Amniotic epithelial cell (primary cell): ENCODE data around the gene ANKRD30B.
"Not testable (repeated sequence)": the region's sequence is repeated elsewhere in the genome, so short reads cannot be mapped to it uniquely, and the experiment has no call there.

ENCODE experiments used
- DNase-seq: peaks from one replicate; pipeline ENCODE4 v3.0.0-alpha.2; 2010; ENCODE audit warnings: low read depth

ANKRD30B gene, protein sequence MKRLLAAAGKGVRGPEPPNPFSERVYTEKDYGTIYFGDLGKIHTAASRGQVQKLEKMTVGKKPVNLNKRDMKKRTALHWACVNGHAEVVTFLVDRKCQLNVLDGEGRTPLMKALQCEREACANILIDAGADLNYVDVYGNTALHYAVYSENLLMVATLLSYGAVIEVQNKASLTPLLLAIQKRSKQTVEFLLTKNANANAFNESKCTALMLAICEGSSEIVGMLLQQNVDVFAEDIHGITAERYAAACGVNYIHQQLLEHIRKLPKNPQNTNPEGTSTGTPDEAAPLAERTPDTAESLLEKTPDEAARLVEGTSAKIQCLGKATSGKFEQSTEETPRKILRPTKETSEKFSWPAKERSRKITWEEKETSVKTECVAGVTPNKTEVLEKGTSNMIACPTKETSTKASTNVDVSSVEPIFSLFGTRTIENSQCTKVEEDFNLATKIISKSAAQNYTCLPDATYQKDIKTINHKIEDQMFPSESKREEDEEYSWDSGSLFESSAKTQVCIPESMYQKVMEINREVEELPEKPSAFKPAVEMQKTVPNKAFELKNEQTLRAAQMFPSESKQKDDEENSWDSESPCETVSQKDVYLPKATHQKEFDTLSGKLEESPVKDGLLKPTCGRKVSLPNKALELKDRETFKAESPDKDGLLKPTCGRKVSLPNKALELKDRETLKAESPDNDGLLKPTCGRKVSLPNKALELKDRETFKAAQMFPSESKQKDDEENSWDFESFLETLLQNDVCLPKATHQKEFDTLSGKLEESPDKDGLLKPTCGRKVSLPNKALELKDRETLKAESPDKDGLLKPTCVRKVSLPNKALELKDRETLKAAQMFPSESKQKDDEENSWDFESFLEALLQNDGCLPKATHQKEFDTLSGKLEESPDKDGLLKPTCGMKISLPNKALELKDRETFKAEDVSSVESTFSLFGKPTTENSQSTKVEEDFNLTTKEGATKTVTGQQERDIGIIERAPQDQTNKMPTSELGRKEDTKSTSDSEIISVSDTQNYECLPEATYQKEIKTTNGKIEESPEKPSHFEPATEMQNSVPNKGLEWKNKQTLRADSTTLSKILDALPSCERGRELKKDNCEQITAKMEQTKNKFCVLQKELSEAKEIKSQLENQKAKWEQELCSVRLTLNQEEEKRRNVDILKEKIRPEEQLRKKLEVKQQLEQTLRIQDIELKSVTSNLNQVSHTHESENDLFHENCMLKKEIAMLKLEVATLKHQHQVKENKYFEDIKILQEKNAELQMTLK (N-terminal part only)

DNA sequence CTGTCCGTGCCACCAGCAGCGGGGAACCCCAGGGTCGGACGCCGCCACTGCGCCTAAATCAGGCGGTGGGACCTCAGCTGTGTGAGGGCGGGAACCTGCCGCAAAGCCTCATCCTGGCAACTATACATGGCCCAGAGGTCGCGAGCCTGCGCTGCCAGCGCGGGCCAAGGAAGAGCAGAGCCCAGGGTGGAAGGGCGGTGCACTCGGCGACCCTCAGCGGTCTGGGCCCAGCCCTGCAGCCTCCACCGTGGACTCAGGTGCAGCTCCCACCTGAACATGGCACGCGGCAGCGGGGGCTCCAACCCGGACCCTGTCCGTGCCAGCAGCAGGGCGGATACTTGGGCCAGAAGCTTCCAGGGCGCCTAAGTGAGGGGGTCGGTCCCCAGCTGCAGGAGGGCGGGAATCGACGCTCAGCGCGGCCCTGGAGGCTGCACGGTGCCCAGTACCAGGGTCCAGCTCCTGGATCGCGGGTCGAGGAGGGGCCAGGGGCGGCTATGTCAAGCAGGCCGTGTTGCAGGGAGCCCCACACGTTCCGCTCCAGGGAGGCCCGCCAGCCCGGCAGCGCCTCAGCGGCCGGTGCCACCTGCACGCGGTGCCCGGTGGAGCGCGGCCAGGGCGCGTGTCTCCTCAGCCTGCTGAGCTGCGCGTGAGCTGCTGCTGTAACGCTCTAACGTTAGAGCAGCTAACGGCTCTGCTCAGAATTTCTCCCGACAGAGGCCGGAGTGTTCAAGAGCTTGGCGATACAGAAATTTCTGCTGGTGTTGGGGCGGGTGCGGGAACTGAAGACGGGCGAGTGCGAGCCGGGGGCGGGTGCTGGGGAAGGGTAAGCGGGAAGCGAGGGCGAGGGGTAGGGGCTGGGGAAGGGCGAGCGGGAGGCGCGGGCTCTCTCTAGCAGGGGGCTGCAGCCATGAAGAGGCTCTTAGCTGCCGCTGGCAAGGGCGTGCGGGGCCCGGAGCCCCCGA lies at the start of gene ANKRD30B:
Gene ANKRD30B, plus strand, starts transcription at position 660 of the 962 bp plus-strand sequence. Its CDS starts 248 bp downstream, at position 908.
- DNase-seq, result no peak

DNA sequence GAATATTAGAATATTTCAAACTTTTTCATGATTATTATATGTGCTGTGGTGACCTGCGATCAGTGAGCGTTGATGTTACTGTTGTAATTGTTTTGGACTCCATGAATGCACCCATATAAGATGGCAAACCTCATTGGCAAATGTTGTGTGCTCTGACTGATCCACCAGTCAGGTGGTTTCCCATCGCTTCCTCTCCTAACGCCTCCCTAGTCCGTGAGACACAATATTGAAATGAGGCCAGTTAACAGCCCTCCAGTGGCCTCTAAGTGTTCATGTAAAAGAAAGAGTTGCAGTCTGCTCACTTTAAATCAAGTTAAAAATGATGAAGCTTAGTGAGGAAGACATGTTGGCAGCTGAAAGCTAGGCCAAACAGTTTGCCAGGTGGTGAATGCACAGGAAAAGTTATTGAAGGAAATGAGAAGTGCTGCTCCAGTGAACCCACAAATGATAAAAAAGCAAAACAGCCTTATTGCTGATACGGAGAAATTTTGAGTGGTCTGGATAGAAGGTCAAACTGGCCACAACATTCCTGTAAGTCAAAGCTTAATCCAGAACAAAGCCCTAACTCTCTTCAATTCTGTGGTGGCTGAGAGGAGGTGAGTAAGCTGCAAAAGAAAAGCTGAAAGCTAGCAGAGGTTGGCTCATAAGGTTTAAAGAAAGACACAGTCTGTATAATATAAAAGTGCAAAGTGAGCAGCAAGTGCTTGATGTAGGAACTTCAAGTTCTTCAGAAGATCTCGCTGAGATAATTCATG lies 46.5 kb upstream of the ANKRD30B start:
- not testable (repeated sequence) for DNase-seq

DNA sequence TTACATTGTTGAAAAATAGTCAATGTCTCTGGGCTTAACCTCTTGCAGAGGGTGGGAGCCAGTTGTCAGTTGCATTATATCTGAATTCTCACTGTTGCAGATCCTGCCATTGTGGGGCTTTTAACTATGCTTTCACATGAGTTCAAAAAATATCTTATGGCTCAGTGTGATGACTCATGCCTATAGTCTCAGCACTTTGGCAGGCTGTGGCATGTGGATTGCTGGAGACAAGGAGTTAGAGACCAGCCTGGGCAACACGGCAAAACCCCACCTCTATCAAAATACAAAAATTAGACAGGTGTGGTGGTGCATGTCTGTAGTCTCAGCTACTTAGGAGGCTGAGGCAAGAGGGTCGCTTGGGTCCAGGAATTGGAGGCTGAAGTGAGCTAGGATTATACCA lies 38.2 kb upstream of the ANKRD30B start:
- DNase-seq, result not testable (repeated sequence)

DNA sequence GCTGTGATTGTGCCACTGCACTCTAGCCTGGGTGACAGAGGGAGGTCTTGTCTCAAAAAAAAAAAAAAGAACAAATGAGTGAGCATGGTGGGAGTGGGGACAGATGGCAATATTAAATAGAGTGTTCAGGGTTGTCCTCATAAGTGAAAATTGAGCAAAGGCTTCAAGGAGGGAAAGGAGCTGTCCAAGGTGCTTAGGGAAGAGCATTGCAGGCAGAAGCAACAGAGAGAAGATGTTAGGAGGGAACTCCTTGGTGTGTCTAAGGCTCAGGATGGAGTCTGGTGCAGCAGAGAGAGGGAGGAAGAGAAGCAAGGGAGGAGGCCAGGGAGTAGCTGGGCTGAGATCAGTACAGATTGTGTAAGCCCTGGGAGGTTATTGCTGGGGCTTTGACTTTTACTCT lies 26.4 kb upstream of the ANKRD30B start:
- not testable (repeated sequence) for DNase-seq

DNA sequence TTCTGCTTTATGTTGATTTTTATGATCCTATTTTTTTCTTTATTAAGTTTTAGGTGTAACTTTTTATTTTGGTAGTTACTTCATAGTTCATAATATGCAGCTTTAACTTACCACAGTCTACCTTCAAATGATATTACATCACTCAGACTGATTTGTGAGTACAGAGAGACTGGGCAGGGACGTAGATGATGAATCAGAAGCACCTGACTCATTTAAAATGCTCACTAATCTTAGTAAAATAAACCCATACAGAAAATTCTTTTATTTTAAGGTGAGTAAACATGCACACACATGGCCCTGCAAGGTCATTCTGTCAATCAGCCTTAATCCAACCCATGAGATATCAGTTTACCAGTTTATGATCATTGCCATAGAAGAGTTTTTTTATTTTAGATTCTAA lies 8.9 kb upstream of the ANKRD30B start:
- not testable (repeated sequence) for DNase-seq

DNA sequence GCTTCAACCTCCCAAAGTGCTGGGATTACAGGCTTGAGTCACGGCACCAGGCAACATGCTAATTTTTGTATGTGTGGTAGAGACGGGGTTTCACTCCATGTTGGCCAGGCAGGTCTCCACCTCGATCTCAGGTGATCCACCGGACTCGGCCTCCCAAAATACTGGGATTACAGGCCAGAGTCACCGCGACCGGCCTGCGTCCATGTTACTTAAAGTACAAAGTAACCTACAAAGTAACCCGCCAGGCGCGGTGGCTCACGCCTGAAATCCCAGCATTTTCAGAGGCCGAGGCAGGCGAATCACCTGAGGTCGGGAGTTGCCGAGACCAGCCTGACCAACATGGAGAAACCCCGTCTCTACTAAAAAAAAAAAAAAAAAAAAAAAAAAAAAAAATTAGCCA lies 1.1 kb upstream of the ANKRD30B start:
- no peak for DNase-seq

DNA sequence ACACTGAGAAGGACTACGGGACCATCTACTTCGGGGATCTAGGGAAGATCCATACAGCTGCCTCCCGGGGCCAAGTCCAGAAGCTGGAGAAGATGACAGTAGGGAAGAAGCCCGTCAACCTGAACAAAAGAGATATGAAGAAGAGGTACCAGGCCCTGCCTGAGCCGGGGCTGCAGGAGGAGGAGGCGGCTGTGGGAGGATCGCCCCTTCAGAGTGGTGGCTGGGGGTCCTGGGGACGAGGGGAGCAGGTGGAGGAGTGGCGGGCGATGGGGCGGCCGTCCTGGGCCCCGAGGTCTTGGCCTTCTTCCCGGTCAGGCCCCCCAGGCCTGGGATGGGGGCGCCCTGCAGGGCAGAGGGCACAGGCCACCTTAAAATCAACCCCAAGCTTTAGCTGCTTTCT lies 524 bp downstream of the ANKRD30B start:
- no peak for DNase-seq

DNA sequence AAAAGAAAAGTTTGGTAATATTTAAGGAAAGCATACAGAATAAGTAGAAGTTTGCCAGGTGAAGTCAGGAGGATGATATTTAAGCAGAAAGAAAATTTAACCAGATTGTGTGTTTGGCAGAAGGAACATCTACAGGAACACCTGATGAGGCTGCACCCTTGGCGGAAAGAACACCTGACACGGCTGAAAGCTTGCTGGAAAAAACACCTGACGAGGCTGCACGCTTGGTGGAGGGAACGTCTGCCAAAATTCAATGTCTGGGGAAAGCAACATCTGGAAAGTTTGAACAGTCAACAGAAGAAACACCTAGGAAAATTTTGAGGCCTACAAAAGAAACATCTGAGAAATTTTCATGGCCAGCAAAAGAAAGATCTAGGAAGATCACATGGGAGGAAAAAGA lies 15.6 kb downstream of the ANKRD30B start:
- not testable (repeated sequence) for DNase-seq

DNA sequence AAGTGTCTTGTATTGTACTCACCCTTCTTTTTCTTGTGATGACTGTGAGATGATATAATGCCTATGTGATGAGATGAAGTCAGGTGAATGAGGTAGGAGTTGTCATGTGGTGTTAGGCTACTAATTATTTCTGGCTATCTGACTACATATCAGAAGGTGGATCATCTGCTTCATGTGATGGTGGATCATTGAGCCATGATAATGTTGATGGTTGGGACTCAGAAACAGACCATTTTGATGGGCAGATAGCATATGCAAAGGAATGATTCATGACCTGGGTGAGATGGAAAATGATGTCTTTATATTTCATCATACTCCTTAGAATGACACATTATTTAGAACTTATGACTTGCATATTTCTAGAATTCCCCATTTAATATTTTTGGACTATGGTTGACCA lies 19.5 kb downstream of the ANKRD30B start:
- DNase-seq, result no peak

DNA sequence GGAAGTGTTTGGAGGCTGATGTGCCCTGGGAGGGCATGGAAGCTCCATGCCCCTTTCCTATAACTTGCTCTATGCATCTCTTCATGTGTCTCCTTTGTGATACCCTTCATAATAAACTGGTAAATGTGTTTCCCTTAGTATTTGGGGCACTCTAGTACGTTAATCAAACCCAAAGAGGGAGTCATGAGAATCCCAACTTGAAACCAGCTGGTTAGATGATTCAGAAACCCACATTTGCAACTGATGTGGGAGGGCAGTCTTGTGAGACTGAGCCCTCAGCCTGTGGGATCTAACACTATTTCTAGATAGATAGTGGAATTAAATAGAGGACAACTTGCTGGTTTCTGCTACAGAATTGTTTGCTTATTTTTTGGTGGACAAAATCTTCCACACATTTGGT lies 20.3 kb downstream of the ANKRD30B start:
- no peak for DNase-seq

DNA sequence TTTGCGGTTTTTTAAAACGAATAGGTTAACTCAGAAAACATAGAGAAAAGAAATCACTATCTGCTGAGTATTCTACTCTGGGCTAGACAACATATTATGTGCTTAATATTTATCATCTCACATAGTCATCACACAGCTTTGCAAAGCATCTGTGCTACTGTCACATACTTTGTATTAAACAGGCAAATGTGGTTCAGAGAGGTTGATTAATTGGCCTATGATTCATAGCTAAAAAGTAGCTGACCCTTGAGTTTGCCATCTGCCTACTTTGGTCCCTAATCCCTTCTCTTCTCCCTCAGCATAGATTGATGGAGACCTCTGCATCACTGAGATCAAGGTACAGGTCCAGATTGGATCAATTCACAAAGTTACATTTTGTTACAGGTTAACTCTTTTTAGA lies 21.4 kb downstream of the ANKRD30B start:
- DNase-seq, result no peak

DNA sequence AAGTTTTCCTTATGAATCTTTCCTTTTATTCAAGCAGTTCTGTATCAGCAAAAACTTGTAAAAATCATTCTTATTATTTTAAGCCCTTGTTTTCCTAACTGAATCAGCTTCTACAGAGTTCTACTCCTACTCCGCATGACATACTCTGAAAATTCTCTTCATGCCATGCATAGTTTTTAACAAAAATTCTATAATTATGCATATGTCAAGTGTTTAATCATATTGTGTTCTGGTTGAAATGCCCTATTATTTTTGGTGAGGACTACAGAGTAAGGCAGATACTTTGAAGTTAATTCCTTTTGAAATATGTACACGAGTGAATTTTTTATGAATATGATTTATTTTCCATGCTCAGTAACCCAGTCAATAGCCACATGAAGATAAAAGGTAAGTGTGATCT lies 28.8 kb downstream of the ANKRD30B start:
- no peak for DNase-seq

DNA sequence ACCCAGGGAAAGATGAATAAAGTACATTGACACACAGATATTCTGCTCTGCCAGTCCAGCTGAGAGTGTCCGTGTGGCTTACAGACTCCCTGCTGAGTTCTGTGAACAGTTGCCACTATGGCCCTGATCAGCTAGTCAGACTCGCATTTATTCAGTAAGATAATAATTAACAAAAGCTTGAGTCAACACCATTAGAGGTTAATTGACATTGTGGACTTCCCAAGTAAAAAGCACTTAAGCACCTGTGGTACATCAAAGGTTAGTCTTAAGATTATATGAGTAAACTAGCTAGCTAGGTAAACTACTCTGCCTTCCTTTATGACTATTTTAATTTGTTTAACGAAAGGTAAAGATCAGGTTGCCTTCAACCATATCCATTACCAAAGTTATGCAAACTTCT lies 33.7 kb downstream of the ANKRD30B start:
- DNase-seq, result no peak

DNA sequence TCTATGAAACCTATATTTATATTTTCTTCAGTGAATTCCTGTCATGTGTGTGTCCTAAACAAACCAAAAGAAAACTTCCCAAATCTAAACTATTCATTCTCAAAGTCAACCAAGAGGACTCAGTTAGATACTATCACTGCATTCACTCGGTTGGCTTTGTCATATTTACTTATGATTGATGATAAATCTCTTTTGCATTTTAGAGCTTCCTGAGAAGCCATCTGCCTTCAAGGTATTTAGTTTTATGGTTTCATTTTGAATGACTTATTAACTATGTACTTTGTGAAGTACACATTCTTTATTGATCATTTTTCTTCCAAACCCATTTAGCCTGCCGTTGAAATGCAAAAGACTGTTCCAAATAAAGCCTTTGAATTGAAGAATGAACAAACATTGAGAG lies 36.2 kb downstream of the ANKRD30B start:
- DNase-seq, result no peak

DNA sequence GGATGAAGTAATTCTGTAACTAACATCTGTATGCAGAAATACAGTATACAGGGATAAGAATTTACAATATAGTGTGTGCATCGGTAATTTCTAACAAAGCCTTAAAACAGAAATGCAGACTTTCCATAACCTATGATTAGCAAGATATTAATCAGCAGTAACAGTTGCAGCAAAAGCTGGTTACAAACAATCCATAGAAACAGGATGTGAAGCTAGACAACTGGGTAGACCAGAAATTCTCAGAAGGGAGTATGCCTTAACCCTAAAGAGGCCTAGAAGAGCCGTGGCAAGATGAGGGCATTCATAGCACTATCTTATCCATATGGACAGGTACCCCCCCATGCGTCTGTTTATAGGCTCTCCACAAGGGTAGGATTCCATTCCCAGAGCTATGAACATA lies 48.9 kb downstream of the ANKRD30B start:
- not testable (repeated sequence) for DNase-seq

DNA sequence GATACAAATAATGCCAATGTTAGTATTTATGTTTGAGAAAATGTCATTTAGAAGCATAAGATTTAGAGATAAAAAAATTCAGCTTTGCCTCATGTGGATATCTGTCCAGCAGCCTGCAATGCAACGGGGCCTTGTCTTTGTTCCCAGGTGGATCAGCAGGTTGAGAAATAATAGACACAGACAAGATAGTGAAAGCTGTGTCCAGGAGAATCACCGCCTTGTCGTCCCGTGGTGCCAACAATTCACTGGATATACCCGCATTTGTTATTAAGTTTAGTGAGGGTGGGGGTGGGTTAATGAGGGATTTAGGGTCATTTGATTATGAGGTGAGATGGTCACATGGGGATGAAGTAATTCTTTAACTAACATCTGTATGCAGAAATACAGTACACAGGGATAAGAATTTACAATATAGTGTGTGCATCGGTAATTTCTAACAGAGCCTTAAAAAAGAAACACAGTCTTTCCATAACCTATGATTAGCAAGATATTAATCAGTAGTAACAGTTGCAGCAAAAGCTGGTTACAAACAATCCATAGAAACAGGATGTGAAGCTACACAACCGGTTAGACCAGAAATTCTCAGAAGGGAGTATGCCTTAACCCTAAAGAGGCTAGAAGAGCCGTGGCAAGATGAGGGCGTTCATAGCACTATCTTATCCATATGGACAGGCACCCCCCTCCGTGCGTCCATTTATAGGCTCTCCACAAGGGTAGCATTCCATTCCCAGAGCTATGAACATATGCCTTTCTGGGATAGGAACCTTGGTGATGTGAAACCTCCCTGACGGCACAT lies 50.2 kb downstream of the ANKRD30B start:
- not testable (repeated sequence) for DNase-seq

DNA sequence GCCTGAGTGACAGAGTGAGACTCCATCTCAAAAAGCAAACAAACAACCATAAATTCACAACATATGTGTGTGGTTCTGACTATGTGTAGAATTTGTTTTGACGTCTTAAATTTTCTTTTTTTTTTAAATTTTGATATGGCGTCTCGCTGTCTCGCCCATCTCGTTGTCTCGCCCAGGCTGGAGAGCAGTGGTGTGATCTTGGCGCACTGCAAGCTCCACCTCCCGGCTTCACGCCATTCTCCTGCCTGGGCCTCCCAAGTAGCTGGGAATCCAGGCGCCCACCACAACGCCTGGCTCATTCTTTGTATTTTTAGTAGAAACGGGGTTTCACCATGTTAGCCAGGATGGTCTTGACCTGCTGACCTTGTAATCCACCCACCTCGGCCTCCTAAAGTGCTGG lies 63.1 kb downstream of the ANKRD30B start:
- not testable (repeated sequence) for DNase-seq

DNA sequence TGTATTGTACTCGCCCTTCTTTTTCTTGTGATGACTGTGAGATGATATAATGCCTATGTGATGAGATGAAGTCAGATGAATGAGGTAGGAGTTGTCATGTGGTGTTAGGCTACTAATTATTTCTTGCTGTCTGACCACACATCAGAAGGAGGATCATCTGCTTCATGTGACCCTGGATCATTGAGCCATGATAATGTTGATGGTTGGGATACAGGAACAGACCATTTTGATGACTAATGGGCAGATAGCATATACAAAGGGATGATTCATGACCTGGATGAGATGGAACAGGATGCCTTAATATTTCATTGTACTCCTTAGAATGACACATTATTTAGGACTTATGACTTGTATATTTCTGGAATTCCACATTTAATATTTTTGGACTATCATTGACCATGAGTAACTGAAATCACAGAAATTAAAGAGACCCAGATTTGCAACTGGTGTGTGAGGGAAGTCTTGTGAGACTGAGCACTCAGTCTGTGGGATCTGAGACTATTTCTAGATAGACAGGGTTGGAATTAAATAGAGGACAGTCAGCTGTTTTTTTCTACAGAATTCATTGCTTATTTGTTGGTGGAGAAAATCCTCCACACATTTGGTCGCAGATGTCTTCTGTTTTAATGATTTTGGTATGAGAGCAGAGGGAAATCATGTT lies 79.1 kb downstream of the ANKRD30B start:
- not testable (repeated sequence) for DNase-seq

DNA sequence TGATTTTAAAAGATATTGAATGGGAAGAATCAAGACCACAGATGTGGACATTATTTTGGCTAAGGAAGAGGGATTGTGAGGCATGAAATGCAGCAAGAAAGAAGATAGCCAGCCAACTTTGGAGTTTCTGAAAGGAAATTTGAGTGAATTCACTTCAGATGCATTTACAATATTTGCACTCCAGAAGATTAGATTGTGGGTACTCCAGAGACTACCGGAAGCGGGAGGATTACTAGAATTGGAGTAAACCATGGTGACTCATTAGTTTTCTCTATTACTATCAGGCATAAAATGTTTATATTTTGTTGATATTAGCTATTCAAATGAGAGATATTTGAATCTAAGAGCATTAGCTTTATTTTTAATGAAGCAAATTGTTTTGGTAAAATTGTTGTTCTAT lies 93.6 kb downstream of the ANKRD30B start:
- not testable (repeated sequence) for DNase-seq
